Measurements from ENCODE around the gene NOPCHAP1. TPM values are rescaled to one million over a fixed set of nuclear protein-coding genes. Genes with fewer than 3 reads are reported as not detected.

The NOPCHAP1 gene
- total and polyA plus RNA-seq, 2 of the 8 experiments (the other 6 are each of a cell fraction or from before 2014, with no cell fraction given): 14.9 to 39.5 TPM

DNA sequence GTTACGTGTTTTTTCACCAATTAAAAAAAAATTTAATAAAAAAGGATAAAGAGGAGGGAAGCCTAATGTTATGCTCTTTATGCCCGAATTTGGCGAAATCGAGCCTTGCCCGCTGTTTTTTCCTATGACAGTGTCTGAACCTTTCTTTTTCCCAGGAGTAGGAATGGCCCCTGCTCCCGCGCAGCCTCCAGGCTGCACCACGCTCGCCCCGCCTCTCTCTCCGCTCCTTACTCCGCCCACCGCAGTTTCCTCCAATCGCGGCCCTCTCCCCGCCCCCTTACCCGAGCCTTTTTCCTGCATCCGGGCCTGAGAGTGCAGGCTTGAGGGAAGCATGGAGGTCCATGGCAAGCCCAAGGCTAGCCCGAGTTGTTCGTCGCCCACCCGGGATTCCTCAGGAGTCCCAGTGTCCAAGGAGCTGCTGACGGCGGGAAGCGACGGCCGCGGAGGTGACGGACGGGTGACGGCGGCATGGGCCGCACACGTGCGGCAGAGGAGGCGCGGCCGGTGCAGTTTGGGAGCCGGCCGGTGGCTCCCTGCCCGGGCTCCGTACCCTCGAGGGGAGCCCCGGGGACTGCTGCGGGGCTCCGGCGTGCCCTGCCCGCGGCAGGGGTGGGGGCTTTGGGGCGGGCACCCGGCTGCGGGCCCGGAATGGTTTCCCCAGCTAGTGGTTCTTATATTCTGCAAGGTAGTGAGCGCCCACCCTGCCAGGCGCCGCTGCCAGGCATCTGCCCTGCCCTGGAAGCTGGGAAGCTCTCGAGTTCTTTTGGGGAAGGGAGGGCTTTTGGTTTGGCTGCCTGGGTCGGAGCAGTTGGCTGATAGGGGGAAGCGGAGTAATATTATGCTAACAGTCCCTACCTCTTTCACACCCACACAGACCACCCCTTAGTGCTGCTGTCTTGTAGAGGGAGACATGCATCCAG is at the start of gene NOPCHAP1 (continued):
- TF ChIP-seq, protein P1, sequence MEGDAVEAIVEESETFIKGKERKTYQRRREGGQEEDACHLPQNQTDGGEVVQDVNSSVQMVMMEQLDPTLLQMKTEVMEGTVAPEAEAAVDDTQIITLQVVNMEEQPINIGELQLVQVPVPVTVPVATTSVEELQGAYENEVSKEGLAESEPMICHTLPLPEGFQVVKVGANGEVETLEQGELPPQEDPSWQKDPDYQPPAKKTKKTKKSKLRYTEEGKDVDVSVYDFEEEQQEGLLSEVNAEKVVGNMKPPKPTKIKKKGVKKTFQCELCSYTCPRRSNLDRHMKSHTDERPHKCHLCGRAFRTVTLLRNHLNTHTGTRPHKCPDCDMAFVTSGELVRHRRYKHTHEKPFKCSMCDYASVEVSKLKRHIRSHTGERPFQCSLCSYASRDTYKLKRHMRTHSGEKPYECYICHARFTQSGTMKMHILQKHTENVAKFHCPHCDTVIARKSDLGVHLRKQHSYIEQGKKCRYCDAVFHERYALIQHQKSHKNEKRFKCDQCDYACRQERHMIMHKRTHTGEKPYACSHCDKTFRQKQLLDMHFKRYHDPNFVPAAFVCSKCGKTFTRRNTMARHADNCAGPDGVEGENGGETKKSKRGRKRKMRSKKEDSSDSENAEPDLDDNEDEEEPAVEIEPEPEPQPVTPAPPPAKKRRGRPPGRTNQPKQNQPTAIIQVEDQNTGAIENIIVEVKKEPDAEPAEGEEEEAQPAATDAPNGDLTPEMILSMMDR (IDR thresholded peaks at IDR 0.05; ENCODE audit: control extremely low read depth in 1 of 3, insufficient read depth in 1 of 3, low read depth in 1 of 3, low read length in 3 of 3): no peak
- TF ChIP-seq CHD1 (IDR thresholded peaks at IDR 0.05; ENCODE audit: low read depth, low read length): no peak
- TF ChIP-seq SUZ12 (IDR thresholded peaks at IDR 0.05; ENCODE audit: low read length): no peak
- TF ChIP-seq TAF1 (IDR thresholded peaks at IDR 0.05; ENCODE audit: low read depth, low read length): peak; percentile 90
- peak in 1 of 2 experiments; percentile 63; a peak in 1 of 4 replicates for TF ChIP-seq HDAC2 (IDR thresholded peaks at IDR 0.05; ENCODE audit: borderline replicate concordance in 1 of 2, low read depth in 2 of 2, low read length in 2 of 2)
- TF ChIP-seq SAP30 (IDR thresholded peaks at IDR 0.05; ENCODE audit: insufficient read depth, insufficient replicate concordance, low read length): no peak
- TF ChIP-seq EP300 (IDR thresholded peaks at IDR 0.05; ENCODE audit: borderline replicate concordance in 1 of 2, low read depth in 2 of 2, low read length in 2 of 2): no peak
- peak in 1 of 2 experiments; percentile 56; a peak in 1 of 4 replicates for TF ChIP-seq SIN3A (conservative IDR thresholded peaks at IDR 0.05 in 1 of 2, IDR thresholded peaks at IDR 0.05 in 1 of 2; ENCODE audit: low read depth in 1 of 2, low read length in 2 of 2)
- no peak for TF ChIP-seq RNF2 (IDR thresholded peaks at IDR 0.05; ENCODE audit: borderline replicate concordance, low read depth, low read length, missing control alignments, poor library complexity, severe bottlenecking)
- TF ChIP-seq GTF2F1 (IDR thresholded peaks at IDR 0.05; ENCODE audit: borderline replicate concordance, low read depth, low read length): no peak
- no peak; the same call in 1 of the 2 replicates for TF ChIP-seq CEBPB (IDR thresholded peaks at IDR 0.05; ENCODE audit: low read depth, low read length)
- peak; percentile 58; the same call in 1 of the 2 replicates for TF ChIP-seq SP1 (IDR thresholded peaks at IDR 0.05; ENCODE audit: low read depth, low read length)
- TF ChIP-seq BACH1 (IDR thresholded peaks at IDR 0.05; ENCODE audit: low read length): no peak
- TF ChIP-seq CBX5 (IDR thresholded peaks at IDR 0.05; ENCODE audit: low read depth, low read length): no peak
- peak; percentile 79; the same call in 1 of the 2 replicates for TF ChIP-seq YY1 (IDR thresholded peaks at IDR 0.05; ENCODE audit: low read depth, low read length)
- 0 out of 2 replicates have a peak, but pooled peaks have one; percentile 31 for TF ChIP-seq KDM5A (IDR thresholded peaks at IDR 0.05; ENCODE audit: low read length)
- no peak for TF ChIP-seq CREB1 (IDR thresholded peaks at IDR 0.05)
- peak; percentile 92 to 96 for TF ChIP-seq POLR2A (IDR thresholded peaks at IDR 0.05; ENCODE audit: control extremely low read depth in 1 of 2, low read depth in 2 of 2, low read length in 2 of 2)
- TF ChIP-seq RAD21 (IDR thresholded peaks at IDR 0.05 in 1 of 2, conservative IDR thresholded peaks at IDR 0.05 in 1 of 2; ENCODE audit: low read depth in 2 of 2, low read length in 2 of 2): no peak
